ENCODE data around the gene SDK1.

GRCh38 chr7:4214291-4215155 lies 913.5 kb downstream of the SDK1 start:
- TF ChIP-seq POLR2A (IDR thresholded peaks at IDR 0.05; ENCODE audit: extremely low read depth, insufficient read length) (no peak), CTCF (IDR thresholded peaks at IDR 0.05; ENCODE audit: low read depth, low read length) (no peak), MYC (IDR thresholded peaks at IDR 0.05; ENCODE audit: low read depth, low read length) (no peak), MAX (IDR thresholded peaks at IDR 0.05; ENCODE audit: low read depth, low read length) (no peak)

Measured in NB4 (cell line).